Measurements from ENCODE around the gene LBX2. TPM values are rescaled to one million over a fixed set of nuclear protein-coding genes. Genes with fewer than 3 reads are reported as not detected.

Gene LBX2
- total and polyA plus RNA-seq, 9 of the 15 experiments (the other 6 are each of a cell fraction or from before 2014, with no cell fraction given) = 0.39 to 6.2 (median 1.8) TPM; not detected in 1

DNA sequence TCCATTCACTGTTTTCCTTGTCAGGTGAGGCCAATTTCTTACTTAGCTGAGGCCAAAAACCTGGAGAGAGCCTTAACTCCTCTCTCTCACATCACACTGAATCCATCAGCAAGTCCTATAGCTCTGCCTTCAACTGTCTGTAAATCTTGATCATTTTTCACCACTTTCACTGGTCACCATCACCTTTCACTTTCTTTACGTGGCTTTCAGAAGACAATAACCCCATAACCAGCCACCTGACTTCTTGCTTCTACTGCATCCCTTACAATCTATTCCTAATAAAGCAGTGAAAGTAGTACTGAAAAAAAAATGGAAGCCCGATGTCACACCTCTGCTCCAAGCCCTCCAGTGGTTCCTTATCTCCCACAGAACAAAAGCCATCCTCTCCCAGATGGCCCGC lies 46.6 kb upstream of the LBX2 start:
- Histone ChIP-seq H3K27ac (ENCODE audit: extremely low read depth, low read depth, low read length) (no peak overlapping the region), H3K9me3 (replicated peaks; ENCODE audit: control insufficient read depth, insufficient read depth, low read depth, low read length) (no peaks in the 10 kb centered on the region), H3K79me2 (ENCODE audit: control insufficient read depth, insufficient read depth, low read length) (peaks cover 1% of the 10 kb centered on the region; the same call in 1 of the 3 replicates), H3K36me3 (ENCODE audit: control insufficient read depth, insufficient read depth, low read length) (no peaks in the 10 kb centered on the region), H3K9ac (ENCODE audit: insufficient read depth in 1 of 2, low read depth in 2 of 2, low read length in 2 of 2) (no peak overlapping the region; a peak in 1 of 4 replicates), H2AFZ (ENCODE audit: low read depth, low read length) (peak overlapping the region; percentile 47), H3K27me3 (ENCODE audit: control insufficient read depth in 2 of 2, insufficient read depth in 2 of 2, low read length in 2 of 2) (no peaks in the 10 kb centered on the region), H3K4me1 (replicated peaks in 1 of 2; ENCODE audit: control insufficient read depth in 2 of 2, insufficient read depth in 2 of 2, low read length in 2 of 2) (peaks cover 18 to 35% of the 10 kb centered on the region in 2 experiments), H3K4me2 (ENCODE audit: insufficient read depth, low read length) (peak overlapping the region; percentile 16; the same call in 1 of the 2 replicates), H3K4me3 (no peak overlapping the region), H4K20me1 (replicated peaks; ENCODE audit: control insufficient read depth, insufficient read depth, low read length) (no peaks in the 10 kb centered on the region), H3K9me1 (ENCODE audit: control insufficient read depth, insufficient read depth, low read length) (no peaks in the 10 kb centered on the region)
- POLR2A ChIA-PET = interaction anchor here (0.6 to 3.8 kb wide), 4 partner anchors 9 to 17 kb away, joined by 3 to 17 read pairs (median 6); partner anchors contain the start of genes AUP1 and HTRA2
- in situ Hi-C loops (cut with MboI) (no loop called here), intact Hi-C loops (cut with micrococcal nuclease) (no loop called here)
- DNase-seq (ENCODE audit: extremely low read depth in 1 of 4, low spot score in 3 of 4) (no peak), FAIRE-seq (no peak), ATAC-seq (no peak)
- no TSS peak for BruUV-seq (replicated peaks)
- 15% methylated on average over 3 of the region's 3 CpGs for WGBS (ENCODE audit: insufficient coverage, low coverage, missing lambda C conversion rate)
- CTCF ChIA-PET (ENCODE audit: low intra/inter-chr PET ratio) = no interaction called here
- TF ChIP-seq NCOA6 (IDR thresholded peaks at IDR 0.05) = no peak
- TF ChIP-seq SOX6 (IDR thresholded peaks at IDR 0.05) = 0 out of 2 replicates have a peak, but pooled peaks have one; percentile 22
- TF ChIP-seq DACH1 (IDR thresholded peaks at IDR 0.05; ENCODE audit: partially characterized antibody) = no peak
- TF ChIP-seq TCF3 (CRISPR knock-in tag; IDR thresholded peaks at IDR 0.05) = peak; percentile 57
- TF ChIP-seq ZFP30 (CRISPR knock-in tag; IDR thresholded peaks at IDR 0.05; ENCODE audit: borderline replicate concordance) = no peak
- TF ChIP-seq LCOR (CRISPR knock-in tag; IDR thresholded peaks at IDR 0.05) = no peak
- no peak for TF ChIP-seq XRCC3 (IDR thresholded peaks at IDR 0.05)
- no peak for TF ChIP-seq MYNN (IDR thresholded peaks at IDR 0.05)
- no peak for TF ChIP-seq MYNN (CRISPR knock-in tag; IDR thresholded peaks at IDR 0.05)
- no peak for TF ChIP-seq TCF7L2 (IDR thresholded peaks at IDR 0.05; ENCODE audit: low read depth, low read length)

All from K562 (cell line).